GM12878 (cell line): ENCODE data around the gene PALD1.

ENCODE experiments used
- BHLHE40 ChIP-seq, 2 experiments: fragments of 450-650 bp in 1 of 2; IDR thresholded peaks; 2 replicates each; pipeline ENCODE4 v1.6.1; 2011 to 2017; ENCODE audit warnings: low read depth in 2 of 2, borderline replicate concordance in 1 of 2, improper control_type of control experiment in 1 of 2, low read length in 1 of 2, mild to moderate bottlenecking in 1 of 2
- CTCF ChIP-seq, 3 experiments: IDR thresholded peaks in 2 of 3; conservative IDR thresholded peaks in 1 of 3; 2 replicates each; pipeline ENCODE4 v1.5.1; 2011; ENCODE audit warnings: low read depth in 3 of 3, low read length in 3 of 3, mild to moderate bottlenecking in 3 of 3, control low read depth in 2 of 3, moderate library complexity in 2 of 3, inconsistent platforms in 1 of 3, mixed read lengths in 1 of 3; ENCODE audit not compliant: control insufficient read depth in 2 of 3, insufficient read depth in 1 of 3; ENCODE audit errors: extremely low read depth in 1 of 3
- MAX ChIP-seq: IDR thresholded peaks from 2 replicates; pipeline ENCODE4 v1.6.1; 2012; ENCODE audit warnings: low read depth, low read length, improper control_type of control experiment
- RAD21 ChIP-seq: IDR thresholded peaks from 2 replicates; pipeline ENCODE4 v1.6.1; 2011; ENCODE audit warnings: mild to moderate bottlenecking, low read depth, low read length, moderate library complexity; ENCODE audit not compliant: insufficient read depth
- RCOR1 ChIP-seq: conservative IDR thresholded peaks from 2 replicates; pipeline ENCODE4 v1.6.1; 2012; ENCODE audit warnings: low read depth, low read length, improper control_type of control experiment
- RFX5 ChIP-seq: IDR thresholded peaks from 2 replicates; pipeline ENCODE4 v1.6.1; 2011; ENCODE audit warnings: low read depth, low read length, improper control_type of control experiment
- SREBF2 ChIP-seq: IDR thresholded peaks from 2 replicates; pipeline ENCODE4 v1.6.1; 2012; ENCODE audit warnings: mild to moderate bottlenecking, low read length
- SUZ12 ChIP-seq: fragments of 200-600 bp; sonication (generic); IDR thresholded peaks from one replicate; pipeline ENCODE4 v1.6.1; 2018; ENCODE audit warnings: antibody characterized with exemption, mild to moderate bottlenecking; ENCODE audit not compliant: unreplicated experiment
- TAF1 ChIP-seq: IDR thresholded peaks from 2 replicates; pipeline ENCODE4 v1.6.1; 2011; ENCODE audit warnings: mild to moderate bottlenecking, low read depth, low read length, borderline replicate concordance
- TCF3 ChIP-seq: IDR thresholded peaks from 2 replicates; pipeline ENCODE4 v1.6.1; 2012; ENCODE audit warnings: low read depth, mild to moderate bottlenecking, low read length, borderline replicate concordance; ENCODE audit not compliant: insufficient read depth
- ZBTB40 ChIP-seq: fragments of 450-650 bp; IDR thresholded peaks from 2 replicates; pipeline ENCODE4 v1.6.1; 2016; ENCODE audit warnings: mild to moderate bottlenecking, moderate library complexity, borderline replicate concordance

GRCh38 chr10:70497120-70497545 is 18.6 kb downstream of the PALD1 start:
- no peak for TF ChIP-seq CTCF (IDR thresholded peaks at IDR 0.05 in 2 of 3, conservative IDR thresholded peaks at IDR 0.05 in 1 of 3; ENCODE audit: control insufficient read depth in 2 of 3, extremely low read depth in 1 of 3, insufficient read depth in 1 of 3, low read depth in 3 of 3, low read length in 3 of 3)
- TF ChIP-seq SUZ12, result no peak
- no peak for TF ChIP-seq BHLHE40 (IDR thresholded peaks at IDR 0.05; ENCODE audit: borderline replicate concordance in 1 of 2, low read depth in 2 of 2, low read length in 1 of 2)
- TF ChIP-seq ZBTB40, result no peak
- TF ChIP-seq SREBF2, result no peak
- no peak for TF ChIP-seq RCOR1
- no peak for TF ChIP-seq TAF1
- no peak for TF ChIP-seq MAX
- no peak for TF ChIP-seq TCF3
- no peak for TF ChIP-seq RAD21
- no peak for TF ChIP-seq RFX5
